ENCODE results near the gene NELL2.

DNA sequence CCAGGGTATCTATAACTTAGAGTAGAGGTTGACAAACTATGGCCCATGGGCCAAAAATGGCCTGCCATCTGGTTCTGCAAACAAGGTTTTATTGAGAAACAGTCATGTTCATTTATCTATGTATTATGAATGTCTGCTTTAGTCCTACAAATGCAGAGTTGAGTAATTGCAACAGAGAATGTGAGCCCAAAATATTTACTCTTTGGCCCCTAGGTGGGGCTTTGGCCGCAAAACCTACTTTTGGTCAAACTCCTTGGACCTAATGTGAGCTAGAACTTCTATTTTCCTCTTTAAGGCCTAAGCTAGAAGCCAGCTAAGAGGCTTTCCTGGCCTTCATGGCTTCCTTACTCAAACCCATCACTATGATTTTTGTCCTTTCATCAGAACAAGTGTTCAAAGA is 379.1 kb downstream of the NELL2 start:
- no peak for TF ChIP-seq CTCF (IDR thresholded peaks at IDR 0.05)
- TF ChIP-seq POLR2A (IDR thresholded peaks at IDR 0.05) = no peak
- TF ChIP-seq EP300 (IDR thresholded peaks at IDR 0.05) = no peak
- no peak for TF ChIP-seq POLR2AphosphoS5 (IDR thresholded peaks at IDR 0.05)

Measured in suprapubic skin (tissue), 4 donors.